A549 (cell line): ENCODE data around the gene FAM199X. TPM values are rescaled to one million over a fixed set of nuclear protein-coding genes. Genes with fewer than 3 reads are reported as not detected.
"Not testable (repeated sequence)": the region's sequence is repeated elsewhere in the genome, so short reads cannot be mapped to it uniquely, and the experiment has no call there.

ENCODE experiments used
- ATAC-seq, 2 experiments: fragments of 200-7000 bp in 1 of 2; fragments of >200 bp in 1 of 2; cut with Nextera tagmentation in 1 of 2; cut with Tn5 transposase in 1 of 2; 3 replicates each; pipeline versions ENCODE4 v1.8.0 to v1.9.1; 2018 to 2020; ENCODE audit warnings: mild to moderate bottlenecking in 1 of 2, moderate library complexity in 1 of 2
- CTCF ChIA-PET: fragments of 300-600 bp; sonication (Branson Sonifier 250); formaldehyde crosslinking; extraction: SDS; loops from one replicate; lab custom pipeline; 2021; ENCODE audit warnings: antibody characterized with exemption, inconsistent platforms; lab: Yijun Ruan, JAX
- POLR2A ChIA-PET: fragments of 350-600 bp; formaldehyde crosslinking; extraction: SDS; loops from one replicate; lab custom pipeline; 2021; ENCODE audit warnings: antibody characterized with exemption, inconsistent platforms; lab: Yijun Ruan, JAX
- DNase-seq, 2 experiments: peaks; one replicate each; pipeline versions ENCODE4 v3.0.0 to v3.0.0-alpha.2; 2011 to 2016; ENCODE audit warnings: low read depth in 1 of 2, low spot score in 1 of 2
- FAIRE-seq: peaks from 2 replicates; lab custom pipeline; 2011; peaks lifted over from hg19 to GRCh38; lab: Jason Lieb, UNC
- H3K27ac ChIP-seq, 2 experiments: fragments of >200 bp; sonication (Bioruptor Twin); formaldehyde crosslinking; 3 replicates each; pipeline ENCODE4 v1.5.1; 2016 to 2017
- H3K4me1 ChIP-seq: fragments of >200 bp; sonication (Bioruptor Twin); formaldehyde crosslinking; 3 replicates; pipeline ENCODE4 v1.6.1; 2016
- H3K4me2 ChIP-seq: fragments of >200 bp; sonication (Bioruptor Twin); formaldehyde crosslinking; 3 replicates; pipeline ENCODE4 v1.6.1; 2016
- H3K4me3 ChIP-seq: fragments of >200 bp; sonication (Bioruptor Twin); formaldehyde crosslinking; 3 replicates; pipeline ENCODE4 v1.5.1; 2016
- H3K9me3 ChIP-seq: fragments of >200 bp; sonication (Bioruptor Twin); formaldehyde crosslinking; 3 replicates; pipeline ENCODE4 v1.6.1; 2016
- CEBPB ChIP-seq, 2 experiments: fragments of >200 bp in 1 of 2; sonication (Bioruptor Twin) in 1 of 2; formaldehyde crosslinking in 1 of 2; IDR thresholded peaks; 2 replicates each; pipeline ENCODE4 v1.6.1; 2012 to 2016
- EHF ChIP-seq: fragments of 250-450 bp; sonication (Bioruptor Pico); IDR thresholded peaks from 2 replicates; pipeline ENCODE4 v1.5.0; 2020; ENCODE audit warnings: mild to moderate bottlenecking
- JUNB ChIP-seq: fragments of >200 bp; sonication (Bioruptor Twin); formaldehyde crosslinking; IDR thresholded peaks from 2 replicates; pipeline ENCODE4 v1.6.1; 2016
- MAFK ChIP-seq: fragments of 450-650 bp; IDR thresholded peaks from 2 replicates; pipeline ENCODE4 v1.6.1; 2014; ENCODE audit not compliant: partially characterized antibody
- NPAS2 ChIP-seq: fragments of 250-450 bp; sonication (Bioruptor Pico); IDR thresholded peaks from 2 replicates; pipeline ENCODE4 v1.8.0; 2022; ENCODE audit warnings: mild to moderate bottlenecking, moderate library complexity, borderline replicate concordance
- NR3C1 ChIP-seq: fragments of >200 bp; sonication (Bioruptor Twin); formaldehyde crosslinking; IDR thresholded peaks from 3 replicates; pipeline ENCODE4 v1.6.1; 2017
- PBX3 ChIP-seq: IDR thresholded peaks from 2 replicates; pipeline ENCODE4 v1.6.1; 2012
- ZC3H11A ChIP-seq: fragments of 450-650 bp; IDR thresholded peaks from 2 replicates; pipeline ENCODE4 v1.6.1; 2014; ENCODE audit warnings: antibody characterized with exemption, mild to moderate bottlenecking
- ZFP36 ChIP-seq: fragments of 450-650 bp; IDR thresholded peaks from 2 replicates; pipeline ENCODE4 v1.6.1; 2014; ENCODE audit warnings: borderline replicate concordance; ENCODE audit not compliant: partially characterized antibody
- WGBS: methylation state at CpG from one replicate; pipeline ENCODE4 v1.1.6; 2017; ENCODE audit errors: missing lambda C conversion rate; 5-methylcytosine and 5-hydroxymethylcytosine counted together
- polyA plus RNA-seq, 4 experiments: library from polyadenylated mRNA; depleted of rRNA in 3 of 4; stranded (reverse); fragments of >200 nt; fragmentation: RNase III in 1 of 4; extraction: RNeasy Plus Mini Kit Qiagen cat#74134 plus additional on column Dnase treatment in 1 of 4; gene quantifications; 2 replicates in 3 of 4; 3 replicates in 1 of 4; pipeline ENCODE4 v1.2.3, GENCODE V29; 2011 to 2017

FAM199X gene
- polyA plus RNA-seq, 2 of the 4 experiments (the other 2 are of a cell fraction), result 20.1 to 26.4 TPM

DNA sequence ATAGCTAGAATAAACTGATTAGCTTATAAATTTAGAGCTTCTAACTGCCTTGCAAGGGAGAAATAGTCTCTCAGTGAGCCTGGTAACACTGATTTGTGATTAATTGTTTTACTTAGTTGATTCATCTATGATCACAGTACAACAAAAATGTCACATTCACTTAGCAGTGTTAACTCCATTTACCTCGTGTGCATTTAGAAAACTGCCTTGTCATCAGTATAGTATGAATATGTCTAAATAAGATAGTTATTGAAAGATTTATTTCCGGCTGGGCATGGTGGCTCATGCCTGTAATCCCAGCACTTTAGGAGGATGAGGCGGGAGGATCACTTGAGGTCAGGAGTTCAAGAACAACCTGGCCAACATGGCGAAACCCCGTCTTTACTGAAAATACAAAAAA, 39.3 kb downstream of the FAM199X start:
- TF ChIP-seq EHF (CRISPR knock-in tag), result no peak
- peak; percentile 76 for TF ChIP-seq MAFK
- no peak for TF ChIP-seq NPAS2 (CRISPR knock-in tag)
- no peak for TF ChIP-seq CEBPB (IDR thresholded peaks at IDR 0.05)
- TF ChIP-seq PBX3, result no peak
- TF ChIP-seq NR3C1, result no peak
- TF ChIP-seq ZFP36, result no peak
- ChIA-PET POLR2A (no interaction called here), CTCF (interaction anchor here (0.9 kb wide), 1 partner anchor 10 kb away, joined by 6 read pairs; no protein-coding TSS in a partner anchor)
- Histone ChIP-seq H3K9me3 (no peaks in the 10 kb centered on the region), H3K27ac (no peak overlapping the region), H3K4me2 (no peak overlapping the region), H3K4me3 (no peak overlapping the region), H3K4me1 (no peaks in the 10 kb centered on the region)
- no peak for DNase-seq
- 82% methylated on average over 5 of the region's 5 CpGs for WGBS
- no peak for FAIRE-seq
- no peak for ATAC-seq

DNA sequence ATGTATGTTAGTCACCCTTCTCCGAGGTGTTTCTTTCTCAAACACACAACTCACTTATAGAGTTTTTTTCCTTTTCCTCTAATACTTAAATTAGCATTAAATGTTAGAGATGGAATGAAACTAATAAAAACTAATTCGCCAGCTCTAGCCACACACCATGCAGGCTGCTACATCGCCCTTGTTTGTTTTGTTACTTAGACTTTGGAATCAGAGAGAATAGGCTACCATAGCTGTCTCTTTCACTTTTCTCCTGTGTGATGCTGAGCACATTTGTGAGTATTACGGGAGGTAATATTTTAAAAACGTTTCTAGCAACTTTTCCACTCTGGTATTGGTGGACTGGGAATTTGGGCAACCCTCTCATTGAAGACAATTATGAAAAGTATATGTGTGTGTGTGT, 44.9 kb downstream of the FAM199X start:
- POLR2A ChIA-PET, result no interaction called here
- Histone ChIP-seq H3K9me3 (no peaks in the 10 kb centered on the region), H3K4me3 (no peak overlapping the region), H3K4me2 (no peak overlapping the region), H3K27ac (no peak overlapping the region), H3K4me1 (no peaks in the 10 kb centered on the region)
- no peak for TF ChIP-seq JUNB
- 49% methylated on average over 5 of the region's 5 CpGs for WGBS
- CTCF ChIA-PET, result no interaction called here
- ATAC-seq (no peak), DNase-seq (no peak), FAIRE-seq (no peak)

GRCh38 chrX:104230060-104230459, 63.8 kb downstream of the FAM199X start:
- H3K9me3 ChIP-seq, CTCF ChIA-PET, H3K4me3 ChIP-seq, ATAC-seq, DNase-seq, H3K4me1 ChIP-seq, FAIRE-seq, H3K4me2 ChIP-seq, H3K27ac ChIP-seq: not testable (repeated sequence)
- peak; percentile 28; the same call in 1 of the 2 replicates for TF ChIP-seq ZC3H11A
- WGBS, result 63% methylated on average over 10 of the region's 10 CpGs
- POLR2A ChIA-PET, result interaction anchor here (1.1 kb wide), 1 partner anchor 43 kb away, joined by 11 read pairs; no protein-coding TSS in a partner anchor

Other genes with a start within 250 kb of the FAM199X start
- gene TMSB15B, start 203.8 kb upstream of the FAM199X start, polyA plus RNA-seq (2011; rRNA removed), result 8.4 and 12.2 TPM in 2 replicates
- gene TMSB15B, start 203.8 kb upstream of the FAM199X start, polyA plus RNA-seq (2017; fragmentation: RNase III; extraction: RNeasy Plus Mini Kit Qiagen cat#74134 plus additional on column Dnase treatment), result 5.3 to 8.0 TPM (median 6.5 TPM) in 3 replicates
- not detected in 2 replicates for gene H2BW1, start 152.7 kb upstream of the FAM199X start, polyA plus RNA-seq (2011; rRNA removed)
- gene H2BW1, start 152.7 kb upstream of the FAM199X start, polyA plus RNA-seq (2017; fragmentation: RNase III; extraction: RNeasy Plus Mini Kit Qiagen cat#74134 plus additional on column Dnase treatment), result not detected in 3 replicates
- gene H2BW2, start 126.5 kb upstream of the FAM199X start, polyA plus RNA-seq (2011; rRNA removed), result not detected in 2 replicates
- not detected in 3 replicates for gene H2BW2, start 126.5 kb upstream of the FAM199X start, polyA plus RNA-seq (2017; fragmentation: RNase III; extraction: RNeasy Plus Mini Kit Qiagen cat#74134 plus additional on column Dnase treatment)
- gene TMSB15C, start 90.2 kb upstream of the FAM199X start, polyA plus RNA-seq (2011; rRNA removed), result 0.81 and 1.1 TPM in 2 replicates
- 0.58 to 0.96 TPM (median 0.79 TPM) in 3 replicates for gene TMSB15C, start 90.2 kb upstream of the FAM199X start, polyA plus RNA-seq (2017; fragmentation: RNase III; extraction: RNeasy Plus Mini Kit Qiagen cat#74134 plus additional on column Dnase treatment)
- 0.26 and 0.35 TPM in 2 replicates for gene ZCCHC18, start 53.9 kb upstream of the FAM199X start, polyA plus RNA-seq (2011; rRNA removed)
- gene ZCCHC18, start 53.9 kb upstream of the FAM199X start, polyA plus RNA-seq (2017; fragmentation: RNase III; extraction: RNeasy Plus Mini Kit Qiagen cat#74134 plus additional on column Dnase treatment), result 0.14 to 0.22 TPM (median 0.19 TPM) in 3 replicates
- gene SLC25A53, start 9.4 kb upstream of the FAM199X start, polyA plus RNA-seq (2011; rRNA removed), result 3.3 and 5.0 TPM in 2 replicates
- gene SLC25A53, start 9.4 kb upstream of the FAM199X start, polyA plus RNA-seq (2017; fragmentation: RNase III; extraction: RNeasy Plus Mini Kit Qiagen cat#74134 plus additional on column Dnase treatment), result 4.6 to 5.5 TPM (median 4.9 TPM) in 3 replicates
- gene ESX1, start 88.5 kb downstream of the FAM199X start, polyA plus RNA-seq (2011; rRNA removed), result 0.05 TPM in 1 of 2 replicates, not detected in the other
- 0.05 TPM in 1 of 3 replicates, not detected in the others for gene ESX1, start 88.5 kb downstream of the FAM199X start, polyA plus RNA-seq (2017; fragmentation: RNase III; extraction: RNeasy Plus Mini Kit Qiagen cat#74134 plus additional on column Dnase treatment)